Measurements from ENCODE around the gene PAPSS1.

The PAPSS1 gene

DNA sequence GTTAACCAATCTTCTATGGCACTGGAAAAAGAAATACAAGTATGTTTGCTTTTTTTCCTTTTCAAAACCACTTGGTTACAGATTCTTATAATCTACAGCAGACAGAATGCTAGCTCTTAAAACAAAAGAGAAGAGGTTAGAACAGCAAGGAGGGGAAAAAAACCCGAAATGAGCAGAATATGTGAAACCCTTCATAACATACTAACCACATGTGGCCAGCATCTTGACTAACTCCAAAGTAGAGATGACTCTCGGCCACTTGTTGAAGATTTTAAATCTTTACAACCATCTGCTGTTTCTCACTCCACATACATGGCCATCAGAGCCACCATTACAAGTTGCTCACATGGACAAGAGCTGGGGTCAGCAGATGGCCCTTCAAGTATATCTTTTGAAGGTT is 100.3 kb downstream of the PAPSS1 start:
- no peak for DNase-seq

DNA sequence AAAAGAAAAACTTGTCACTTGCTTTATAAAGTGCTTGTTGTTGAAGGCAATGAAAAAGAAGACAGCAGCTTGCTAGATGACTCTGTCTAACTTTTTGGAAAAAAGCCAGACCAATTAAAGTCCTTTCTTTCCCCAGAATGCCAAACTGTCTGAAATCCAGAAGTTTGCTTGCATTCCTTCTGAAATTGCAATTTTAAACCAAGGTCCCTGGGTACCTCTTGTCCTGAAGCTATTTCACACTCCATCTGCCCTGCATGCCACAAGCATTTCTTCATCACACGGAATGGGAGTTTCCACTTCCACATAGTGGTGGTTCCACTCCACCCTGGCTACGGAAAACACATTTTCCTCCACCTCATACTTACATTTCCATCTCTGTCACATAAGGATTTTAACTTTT is 101.0 kb downstream of the PAPSS1 start:
- no peak for DNase-seq

DNA sequence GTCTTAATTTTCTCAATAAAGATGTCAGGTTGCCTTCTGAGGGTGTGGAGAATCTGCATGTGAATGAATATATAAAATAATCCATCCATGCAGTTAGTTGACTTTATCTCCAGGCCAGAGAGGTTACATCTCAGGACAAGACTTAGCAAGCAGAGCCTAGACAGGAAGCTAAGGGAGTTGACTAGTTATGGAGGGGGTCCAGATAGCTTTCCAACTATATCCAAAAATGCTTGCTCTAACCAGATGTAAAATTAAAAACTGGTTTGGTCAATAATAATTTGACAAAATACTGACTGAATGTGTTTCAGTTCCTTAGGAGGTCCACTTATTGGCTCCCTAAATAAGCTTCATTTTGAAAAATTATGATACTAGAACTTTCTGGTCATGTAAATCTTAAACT is 101.4 kb downstream of the PAPSS1 start:
- no peak for DNase-seq

DNA sequence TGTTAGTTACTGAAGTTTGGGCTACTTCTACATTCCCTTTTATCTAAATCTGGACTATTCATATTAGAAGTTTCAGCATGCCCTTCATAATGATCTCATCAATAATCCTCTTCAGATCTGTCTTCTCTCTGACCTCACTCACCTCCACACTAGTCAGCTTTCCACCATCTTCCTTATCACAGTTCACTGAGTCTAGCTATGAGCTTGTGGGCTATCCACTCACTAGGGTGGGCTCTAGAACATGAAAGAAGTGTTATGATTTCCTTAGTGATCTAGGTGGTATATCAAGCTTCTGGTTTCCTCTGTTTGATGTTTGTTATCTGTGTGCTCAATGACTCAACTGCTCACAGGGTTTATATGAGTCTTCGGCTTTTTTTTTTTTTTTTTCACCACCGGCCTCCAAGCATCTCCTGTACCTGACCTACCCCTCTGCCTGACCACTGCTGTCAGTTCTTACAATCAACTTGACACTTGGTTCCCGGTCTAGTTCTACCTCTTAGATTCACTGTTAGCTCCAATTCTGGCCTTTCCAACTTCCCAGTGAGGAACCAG is 103.1 kb downstream of the PAPSS1 start:
- no peak for DNase-seq

DNA sequence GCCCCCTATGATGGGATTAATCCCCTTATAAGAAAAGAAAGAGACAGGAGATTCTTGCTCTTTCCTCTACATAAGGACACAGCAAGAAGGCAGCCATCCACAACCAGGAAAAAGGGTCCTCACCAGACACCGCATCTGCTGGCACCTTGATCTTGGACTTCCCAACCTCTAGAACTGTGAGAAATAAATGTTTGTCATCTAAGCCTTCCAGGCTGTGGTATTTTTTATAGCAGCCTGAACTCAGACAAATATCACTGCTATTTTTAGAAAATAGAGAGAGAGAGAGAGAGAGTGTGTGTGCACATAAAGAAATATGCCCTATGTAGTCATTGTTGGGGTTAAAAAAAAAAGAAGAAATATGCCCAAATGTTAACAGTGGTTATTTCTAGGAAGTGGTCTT is 104.2 kb downstream of the PAPSS1 start:
- no peak for DNase-seq

DNA sequence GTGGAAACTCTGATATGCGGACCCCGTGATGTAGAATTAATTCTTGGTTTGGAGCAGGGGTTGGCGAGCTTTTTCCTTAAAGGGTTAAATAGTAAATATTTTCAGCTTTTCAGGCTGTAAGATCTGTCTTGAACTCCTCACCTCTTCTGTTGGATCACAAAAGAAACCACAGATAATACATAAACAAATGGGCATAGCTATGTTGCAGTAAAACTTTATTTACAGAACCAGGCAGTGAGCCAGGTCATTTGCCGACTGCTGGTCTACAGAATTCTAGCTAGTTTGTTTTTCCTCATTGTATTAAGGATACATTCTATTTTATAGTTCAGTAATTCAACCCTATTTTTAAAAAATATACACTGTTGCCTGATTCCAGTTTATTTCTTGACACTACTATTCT is 116.6 kb downstream of the PAPSS1 start:
- no peak for DNase-seq

DNA sequence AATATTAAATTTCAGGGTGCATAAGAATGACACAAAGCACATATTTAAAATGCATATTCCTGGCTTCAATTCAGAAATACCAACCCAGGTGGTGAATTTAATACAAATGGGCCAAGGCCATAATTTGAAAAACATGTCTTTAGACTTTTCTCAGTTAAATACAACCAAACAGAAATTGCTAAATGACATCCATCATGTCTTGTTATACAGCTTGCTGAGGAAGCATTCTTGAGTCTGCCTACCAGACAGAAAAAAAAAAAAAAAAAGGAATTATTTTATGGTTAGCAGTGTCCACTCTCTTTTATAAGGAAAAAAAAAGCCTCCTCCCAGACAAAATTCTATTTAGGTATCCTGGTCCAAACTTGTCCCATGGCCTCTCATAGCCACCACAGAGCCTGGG is 119.1 kb downstream of the PAPSS1 start:
- no peak for DNase-seq

DNA sequence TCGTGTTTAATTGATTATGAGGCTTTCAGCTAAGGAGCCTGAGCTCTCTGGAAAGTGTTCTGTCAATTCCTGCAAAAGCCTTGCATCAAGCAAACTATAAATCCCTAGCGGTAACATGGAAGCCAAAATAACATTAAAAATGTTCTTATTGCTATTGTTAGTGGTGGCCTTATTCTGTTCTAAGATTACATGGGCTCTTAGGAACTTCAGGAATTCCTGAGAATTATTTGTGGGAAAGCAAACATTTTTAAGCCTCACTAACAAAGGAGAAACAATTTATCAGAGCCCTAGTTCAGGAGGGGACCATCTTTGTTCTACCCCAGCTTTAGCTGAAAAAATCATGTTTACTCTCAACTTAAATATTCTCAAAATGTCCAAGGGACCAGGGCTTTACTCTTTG is 119.6 kb downstream of the PAPSS1 start:
- DNase-seq, result no peak

DNA sequence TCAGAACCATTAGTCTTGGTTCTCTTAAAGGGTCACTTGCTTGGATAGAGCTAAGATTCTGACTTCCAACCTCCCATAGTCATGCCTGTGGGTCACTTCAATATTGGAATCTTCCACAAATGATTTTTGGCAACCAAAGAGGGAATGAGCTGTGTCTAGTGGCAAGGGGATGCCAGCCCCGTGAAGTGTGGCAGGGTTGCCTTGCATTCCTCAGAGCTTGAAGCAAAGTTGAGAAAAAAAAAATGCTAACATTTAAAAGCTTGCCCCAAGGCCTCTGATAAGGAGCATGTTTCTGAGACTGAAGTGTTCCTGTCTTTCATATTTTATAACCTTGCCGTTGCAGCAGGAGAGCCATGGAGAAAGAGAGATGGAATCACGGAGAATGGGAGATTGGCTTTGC is 120.2 kb downstream of the PAPSS1 start:
- no peak for DNase-seq

DNA sequence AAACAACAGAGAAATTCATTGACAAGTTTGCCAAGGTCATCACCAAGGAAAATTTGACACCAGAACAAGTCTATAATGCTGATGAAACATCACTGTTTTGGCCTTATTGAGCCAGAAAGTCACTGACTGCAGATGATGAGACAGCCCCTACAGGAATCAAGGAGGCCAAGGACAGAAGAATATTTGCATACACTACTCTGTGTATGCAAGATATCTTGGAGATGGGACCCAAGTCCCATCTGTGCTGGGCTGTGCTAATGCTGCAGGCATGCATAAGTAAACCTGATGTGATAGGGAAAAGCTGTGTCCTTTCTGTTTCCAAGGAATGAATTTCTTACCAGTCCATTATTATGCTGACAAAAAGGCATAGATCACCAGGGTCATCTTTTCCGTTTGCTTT is 126.8 kb downstream of the PAPSS1 start:
- no peak for DNase-seq

DNA sequence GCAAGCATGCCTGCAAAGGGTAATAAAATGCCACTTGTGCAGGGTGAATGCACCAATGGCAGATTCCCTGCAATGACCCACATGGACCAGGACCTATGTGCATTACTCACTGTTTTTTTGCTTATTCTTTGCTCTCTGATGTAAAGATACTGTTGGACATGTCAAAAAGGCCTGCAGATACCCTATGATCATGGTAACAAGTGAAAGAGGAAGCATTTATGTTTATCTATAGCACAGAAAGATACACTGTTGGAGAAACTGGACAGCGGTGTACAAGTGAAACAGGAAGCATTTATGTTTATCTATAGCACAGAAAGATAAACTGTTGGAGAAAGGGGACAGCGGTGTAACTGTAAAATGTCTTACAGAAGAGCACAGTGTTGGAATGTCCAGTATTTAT is 127.5 kb downstream of the PAPSS1 start:
- no peak for DNase-seq

DNA sequence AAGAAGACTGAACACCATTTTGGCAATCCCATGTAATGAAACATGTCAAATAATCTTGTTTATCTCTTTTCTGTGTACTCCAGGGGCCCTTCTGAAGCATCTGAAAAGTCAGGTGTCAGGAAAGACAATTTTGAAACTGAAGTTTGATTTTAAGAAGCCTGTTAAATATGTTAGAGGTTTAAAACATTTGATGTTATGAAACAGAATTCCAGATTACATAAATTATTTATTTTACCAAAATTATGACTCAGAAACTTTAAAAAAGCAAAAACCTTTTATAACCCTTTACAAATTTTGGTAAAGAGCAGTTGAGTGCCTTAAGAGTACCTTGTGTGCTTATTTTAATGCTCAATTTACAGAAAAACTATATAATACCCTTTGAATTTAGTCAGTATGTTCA is 130.8 kb downstream of the PAPSS1 start:
- DNase-seq, result no peak

DNA sequence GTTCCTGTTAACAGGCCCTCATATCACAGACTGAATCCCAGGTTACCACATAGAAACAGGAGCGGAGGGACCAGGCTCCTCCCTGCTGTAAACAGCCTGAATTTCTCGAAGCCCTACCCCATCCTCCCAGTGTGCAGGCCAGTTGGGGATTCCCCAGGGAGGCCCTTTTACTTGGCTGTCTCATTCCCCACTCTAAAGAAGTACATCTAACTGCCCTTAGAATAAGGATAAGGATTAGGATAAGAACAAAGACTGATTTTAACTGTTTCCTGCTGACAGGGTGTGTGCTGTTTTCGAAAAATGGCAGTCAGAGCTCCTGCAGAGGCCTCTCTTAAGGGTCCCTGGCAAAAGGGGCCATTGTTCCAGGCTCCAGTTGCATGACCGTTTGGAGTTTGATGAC is 133.7 kb downstream of the PAPSS1 start:
- DNase-seq, result no peak

DNA sequence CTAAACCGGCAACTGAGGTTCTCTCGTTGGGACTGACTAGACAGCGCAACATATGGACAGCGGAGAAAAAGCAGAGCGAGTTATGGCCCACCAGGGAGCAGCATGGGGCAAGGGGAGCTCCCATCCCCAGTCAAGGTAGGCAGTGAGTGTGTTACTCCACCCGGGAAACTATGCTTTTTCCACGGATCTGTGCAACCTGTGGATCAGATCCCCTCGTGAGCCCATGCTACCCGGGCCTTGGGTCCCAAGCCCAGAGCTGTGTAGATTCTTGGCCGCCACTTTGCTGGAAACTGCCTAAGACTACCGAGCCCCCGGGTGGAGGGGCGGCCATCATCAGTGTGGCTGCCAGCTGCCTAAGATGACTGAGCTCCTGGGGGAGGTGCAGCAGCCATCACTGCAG is 140.9 kb downstream of the PAPSS1 start:
- no peak for DNase-seq

DNA sequence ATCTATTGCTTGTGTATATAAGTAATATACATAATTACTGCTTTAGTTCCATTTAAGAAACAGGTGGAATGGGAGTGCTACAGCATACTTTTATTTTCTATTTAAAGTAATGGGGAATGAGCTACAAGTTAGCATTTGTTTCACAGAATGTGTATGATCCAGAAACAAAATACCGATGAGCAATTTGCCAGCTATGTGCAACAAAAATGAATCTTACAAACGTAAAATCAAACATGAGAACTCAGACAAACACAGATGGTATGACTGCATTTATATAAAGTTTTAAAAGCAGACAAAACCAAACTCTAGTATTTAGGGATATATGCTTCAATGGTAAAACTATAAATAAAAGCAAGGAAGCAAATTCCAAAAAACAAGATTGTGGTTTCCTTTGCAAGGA is 141.7 kb downstream of the PAPSS1 start:
- DNase-seq, result no peak

DNA sequence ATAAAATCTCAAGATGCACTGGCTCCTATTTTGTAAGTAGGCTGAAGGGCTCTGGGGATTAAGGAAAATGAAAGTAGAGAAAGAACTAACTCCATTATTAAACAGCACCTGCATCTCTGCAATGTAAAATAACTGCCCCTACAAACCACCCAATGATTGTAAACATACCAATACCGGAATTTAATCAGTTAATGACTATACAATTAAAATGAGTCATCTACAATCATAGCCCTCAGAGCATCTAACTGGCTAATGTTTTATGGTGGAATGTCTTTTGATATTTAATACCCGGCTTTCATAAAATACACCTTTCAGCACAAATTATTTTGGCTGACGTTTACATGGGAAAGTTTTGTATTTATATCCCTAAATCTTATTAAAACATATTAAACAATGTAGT is 142.3 kb downstream of the PAPSS1 start:
- DNase-seq, result no peak

DNA sequence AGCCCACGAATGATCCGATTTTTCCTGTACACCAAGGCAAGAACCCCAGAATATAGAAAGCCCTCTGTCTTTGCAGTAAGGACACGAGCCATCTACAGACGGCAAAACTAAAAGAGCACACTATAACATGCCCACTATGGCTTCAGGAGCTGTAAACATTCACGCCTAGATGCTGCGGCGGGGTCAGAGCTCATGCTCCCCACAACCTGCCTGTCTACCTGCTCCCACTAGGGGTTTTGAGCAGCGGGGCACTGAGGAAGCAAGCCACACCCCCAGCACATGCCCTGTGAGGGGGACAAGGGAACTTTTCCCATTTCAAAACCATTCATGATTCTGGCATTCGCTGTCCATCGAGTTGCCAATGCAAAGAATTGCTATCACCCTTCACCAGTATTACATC is 144.8 kb downstream of the PAPSS1 start:
- no peak for DNase-seq

DNA sequence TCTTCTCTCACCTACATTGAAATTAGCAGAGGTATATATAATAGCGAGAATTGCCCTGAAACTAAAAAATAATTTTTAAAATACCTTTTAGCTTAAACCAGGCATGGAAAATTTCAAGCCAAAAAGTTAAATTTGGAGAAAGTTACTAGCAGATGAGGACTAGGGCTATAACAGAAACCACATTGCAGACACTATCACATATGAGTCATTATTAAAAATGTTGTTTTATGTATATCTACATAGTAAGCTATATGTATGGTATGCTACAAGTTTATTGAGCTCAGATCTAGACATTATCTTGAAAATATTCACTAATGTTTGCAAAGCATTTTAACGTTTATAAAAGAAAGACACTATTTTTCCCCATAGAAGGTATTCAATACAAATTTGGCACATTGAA is 147.8 kb downstream of the PAPSS1 start:
- no peak for DNase-seq

DNA sequence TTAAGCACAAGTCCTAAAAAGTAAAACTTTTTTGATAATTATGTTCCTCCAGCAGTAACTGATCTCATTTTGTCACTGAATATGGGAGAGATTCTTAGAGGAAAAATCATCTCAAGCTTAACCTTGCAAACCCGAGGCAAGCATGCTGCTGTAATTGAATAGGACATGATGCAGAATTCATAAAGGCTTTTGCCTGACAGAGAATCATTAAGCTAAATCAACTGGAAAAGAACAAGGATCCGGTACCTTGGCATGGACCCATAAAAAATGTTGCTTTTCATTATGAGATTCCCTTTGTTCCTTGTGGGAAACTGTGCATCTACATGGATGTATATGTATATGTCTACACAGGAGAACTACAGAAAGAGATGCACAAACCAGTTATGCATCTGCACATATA is 149.1 kb downstream of the PAPSS1 start:
- DNase-seq, result no peak

DNA sequence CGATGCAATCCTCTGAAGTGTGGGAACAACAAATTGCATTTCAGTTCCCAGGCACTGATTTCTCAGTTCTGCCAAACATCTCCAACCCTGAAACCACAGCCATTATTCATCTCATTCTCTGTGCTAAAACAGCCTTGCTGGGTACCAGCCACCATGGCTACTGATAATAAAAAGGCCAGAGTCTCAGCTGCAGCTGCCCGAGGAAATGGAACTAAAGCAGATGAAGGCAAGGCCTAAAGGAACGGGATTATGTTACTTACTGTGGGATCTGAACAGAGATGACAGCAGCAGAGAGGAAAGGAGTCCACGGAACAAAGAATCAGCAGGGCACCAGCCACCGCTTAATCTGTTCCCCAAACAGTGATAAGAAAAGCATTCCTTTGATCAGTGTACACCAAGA is 155.7 kb downstream of the PAPSS1 start:
- DNase-seq, result no peak

Data from RPMI8226 (cell line).